ENCODE results near the gene IFNA1. TPM values are rescaled to one million over a fixed set of nuclear protein-coding genes. Genes with fewer than 3 reads are reported as not detected.

IFNA1 gene
- total RNA-seq (2022; extraction: Qiagen RNA extraction; ENCODE audit: low read depth), result not detected in 5 replicates

GRCh38 chr9:21440139-21440538 is at the start of gene IFNA1:
IFNA1 (plus strand) TSS chr9:21440439; CDS start chr9:21440508, 69 bp downstream.

GRCh38 chr9:21408817-21409216 is 31.4 kb upstream of the IFNA1 start, which contains the start of gene IFNA8:
IFNA8 (plus strand) TSS chr9:21409117; CDS start chr9:21409177, 60 bp downstream.

GRCh38 chr9:21482213-21482612 is 42.0 kb downstream of the IFNA1 start, which contains the start of gene IFNE:
IFNE (minus strand) TSS chr9:21482313; CDS start chr9:21481694, 619 bp downstream.

Other genes starting within 250 kb of the IFNA1 start
- gene IFNA7, start 238.2 kb upstream of the IFNA1 start, total RNA-seq (2022; extraction: Qiagen RNA extraction; ENCODE audit: low read depth), result not detected in 5 replicates
- gene IFNA10, start 233.3 kb upstream of the IFNA1 start, total RNA-seq (2022; extraction: Qiagen RNA extraction; ENCODE audit: low read depth), result not detected in 5 replicates
- gene IFNA16, start 223.1 kb upstream of the IFNA1 start, total RNA-seq (2022; extraction: Qiagen RNA extraction; ENCODE audit: low read depth), result not detected in 5 replicates
- not detected in 5 replicates for gene IFNA17, start 212.2 kb upstream of the IFNA1 start, total RNA-seq (2022; extraction: Qiagen RNA extraction; ENCODE audit: low read depth)
- not detected in 5 replicates for gene IFNA14, start 200.4 kb upstream of the IFNA1 start, total RNA-seq (2022; extraction: Qiagen RNA extraction; ENCODE audit: low read depth)
- gene IFNA5, start 135.1 kb upstream of the IFNA1 start, total RNA-seq (2022; extraction: Qiagen RNA extraction; ENCODE audit: low read depth), result not detected in 5 replicates
- 13.3 to 20.5 TPM (median 18.6 TPM) in 5 replicates for gene KLHL9, start 105.0 kb upstream of the IFNA1 start, total RNA-seq (2022; extraction: Qiagen RNA extraction; ENCODE audit: low read depth)
- gene IFNA6, start 89.6 kb upstream of the IFNA1 start, total RNA-seq (2022; extraction: Qiagen RNA extraction; ENCODE audit: low read depth), result not detected in 5 replicates
- gene IFNA13, start 72.4 kb upstream of the IFNA1 start, total RNA-seq (2022; extraction: Qiagen RNA extraction; ENCODE audit: low read depth), result not detected in 5 replicates
- gene IFNA2, start 55.0 kb upstream of the IFNA1 start, total RNA-seq (2022; extraction: Qiagen RNA extraction; ENCODE audit: low read depth), result not detected in 5 replicates
- not detected in 5 replicates for gene IFNA8, start 31.3 kb upstream of the IFNA1 start, total RNA-seq (2022; extraction: Qiagen RNA extraction; ENCODE audit: low read depth)
- gene IFNE, start 41.9 kb downstream of the IFNA1 start, total RNA-seq (2022; extraction: Qiagen RNA extraction; ENCODE audit: low read depth), result 1.1 to 1.7 TPM (median 1.4 TPM) in 5 replicates

Data from A549 treated with GW870086 at 1 μM for 4 hours (cell line).